ENCODE measurements around the gene TAF6L. TPM values are rescaled to one million over a fixed set of nuclear protein-coding genes. Genes with fewer than 3 reads are reported as not detected.

Gene TAF6L
- total and polyA plus RNA-seq, 9 of the 15 experiments (the other 6 are each of a cell fraction or from before 2014, with no cell fraction given): 0.04 to 45.5 (median 20.8) TPM

GRCh38 chr11:62727165-62727871, 43.9 kb upstream of the TAF6L start, which contains the start of gene HNRNPUL2 (continued):
- TF ChIP-seq E2F3 (CRISPR knock-in tag; IDR thresholded peaks at IDR 0.05) (peak; percentile 94), GABPB1 (CRISPR knock-in tag; IDR thresholded peaks at IDR 0.05) (peak; percentile 81), REST (IDR thresholded peaks at IDR 0.05; ENCODE audit: borderline replicate concordance) (no peak), REST (CRISPR knock-in tag; IDR thresholded peaks at IDR 0.05; ENCODE audit: low read depth) (peak; percentile 38; the same call in 1 of the 2 replicates), UBTF (IDR thresholded peaks at IDR 0.05; ENCODE audit: borderline replicate concordance in 1 of 2, low read depth in 2 of 2, low read length in 2 of 2) (peak in 1 of 2 experiments; percentile 51; a peak in 2 of 4 replicates), E2F1 (CRISPR knock-in tag; IDR thresholded peaks at IDR 0.05) (peak; percentile 94), ETV5 (CRISPR knock-in tag; IDR thresholded peaks at IDR 0.05; ENCODE audit: low read depth) (no peak; the same call in 1 of the 2 replicates), AFF1 (IDR thresholded peaks at IDR 0.05; ENCODE audit: low read depth in 1 of 2, partially characterized antibody in 2 of 2) (no peak), SIX5 (IDR thresholded peaks at IDR 0.05; ENCODE audit: borderline replicate concordance in 1 of 2, insufficient read depth in 1 of 2, low read depth in 1 of 2, low read length in 2 of 2) (no peak), FUS (optimal IDR thresholded peaks at IDR 0.05; ENCODE audit: low read depth, low read length) (no peak)
